ENCODE data around the gene KRT79. TPM values are rescaled to one million over a fixed set of nuclear protein-coding genes. Genes with fewer than 3 reads are reported as not detected.

Gene KRT79
- total RNA-seq, 1 donor from 2014 or later: not detected

GRCh38 chr12:52772188-52772587, 61.9 kb downstream of the KRT79 start:
- TF ChIP-seq, protein P1, sequence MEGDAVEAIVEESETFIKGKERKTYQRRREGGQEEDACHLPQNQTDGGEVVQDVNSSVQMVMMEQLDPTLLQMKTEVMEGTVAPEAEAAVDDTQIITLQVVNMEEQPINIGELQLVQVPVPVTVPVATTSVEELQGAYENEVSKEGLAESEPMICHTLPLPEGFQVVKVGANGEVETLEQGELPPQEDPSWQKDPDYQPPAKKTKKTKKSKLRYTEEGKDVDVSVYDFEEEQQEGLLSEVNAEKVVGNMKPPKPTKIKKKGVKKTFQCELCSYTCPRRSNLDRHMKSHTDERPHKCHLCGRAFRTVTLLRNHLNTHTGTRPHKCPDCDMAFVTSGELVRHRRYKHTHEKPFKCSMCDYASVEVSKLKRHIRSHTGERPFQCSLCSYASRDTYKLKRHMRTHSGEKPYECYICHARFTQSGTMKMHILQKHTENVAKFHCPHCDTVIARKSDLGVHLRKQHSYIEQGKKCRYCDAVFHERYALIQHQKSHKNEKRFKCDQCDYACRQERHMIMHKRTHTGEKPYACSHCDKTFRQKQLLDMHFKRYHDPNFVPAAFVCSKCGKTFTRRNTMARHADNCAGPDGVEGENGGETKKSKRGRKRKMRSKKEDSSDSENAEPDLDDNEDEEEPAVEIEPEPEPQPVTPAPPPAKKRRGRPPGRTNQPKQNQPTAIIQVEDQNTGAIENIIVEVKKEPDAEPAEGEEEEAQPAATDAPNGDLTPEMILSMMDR (IDR thresholded peaks at IDR 0.05; ENCODE audit: unreplicated experiment): no peak
- H3K4me3 Mint-ChIP-seq: no peak overlapping the region
- DNase-seq (ENCODE audit: low spot score in 2 of 2, unreplicated experiment in 2 of 2): no peak
- H3K4me1 Mint-ChIP-seq: no peaks in the 10 kb centered on the region
- H3K27me3 Mint-ChIP-seq (ENCODE audit: low read depth): peaks cover 76% of the 10 kb centered on the region
- H3K27ac Mint-ChIP-seq: no peak overlapping the region
- no peaks in the 10 kb centered on the region for H3K9me3 Mint-ChIP-seq
- no peaks in the 10 kb centered on the region for H3K36me3 Mint-ChIP-seq

- no peaks in the 10 kb centered on the region for H3K4me1 Mint-ChIP-seq
- no peak overlapping the region for H3K27ac Mint-ChIP-seq
- H3K36me3 Mint-ChIP-seq: no peaks in the 10 kb centered on the region
Measured at GRCh38 chr12:52771505-52771904, 62.6 kb downstream of the KRT79 start.

More at GRCh38 chr12:52771505-52771904, 62.6 kb downstream of the KRT79 start:
- Mint-ChIP-seq H3K9me3 (no peaks in the 10 kb centered on the region), H3K27me3 (ENCODE audit: low read depth) (peaks cover 72% of the 10 kb centered on the region), H3K4me3 (no peak overlapping the region)
- TF ChIP-seq, protein P1 (IDR thresholded peaks at IDR 0.05; ENCODE audit: unreplicated experiment): no peak
- no peak for DNase-seq (ENCODE audit: low spot score in 2 of 2, unreplicated experiment in 2 of 2)

Other genes with a start within 250 kb of the KRT79 start
- gene KRT72, start 232.8 kb downstream of the KRT79 start, total RNA-seq: not detected in 3 replicates
- gene KRT73, start 215.8 kb downstream of the KRT79 start, total RNA-seq: not detected in 3 replicates
- gene KRT2, start 182.1 kb downstream of the KRT79 start, total RNA-seq: not detected in 3 replicates
- not detected in 3 replicates for gene KRT1, start 153.9 kb downstream of the KRT79 start, total RNA-seq
- not detected in 3 replicates for gene KRT77, start 130.8 kb downstream of the KRT79 start, total RNA-seq
- not detected in 3 replicates for gene KRT76, start 57.0 kb downstream of the KRT79 start, total RNA-seq
- 0.50 to 0.78 TPM (median 0.75 TPM) in 3 replicates for gene KRT3, start 38.2 kb downstream of the KRT79 start, total RNA-seq
- gene KRT4, start 20.2 kb downstream of the KRT79 start, total RNA-seq: 1.00 to 1.4 TPM (median 1.3 TPM) in 3 replicates
- gene KRT78, start 14.7 kb upstream of the KRT79 start, total RNA-seq: not detected in 3 replicates
- gene KRT8, start 70.8 kb upstream of the KRT79 start, total RNA-seq: 1,131 to 1,194 TPM (median 1,142 TPM) in 3 replicates
- gene KRT18, start 114.8 kb upstream of the KRT79 start, total RNA-seq: 714 to 762 TPM (median 725 TPM) in 3 replicates
- 544 to 576 TPM (median 554 TPM) in 3 replicates for gene EIF4B, start 172.1 kb upstream of the KRT79 start, total RNA-seq
- gene TNS2, start 215.8 kb upstream of the KRT79 start, total RNA-seq: 78.8 to 91.7 TPM (median 86.4 TPM) in 3 replicates
- gene SPRYD3, start 245.1 kb upstream of the KRT79 start, total RNA-seq: 20.2 to 20.9 TPM (median 20.6 TPM) in 3 replicates